AG10803 (cell line): Measurements from ENCODE around the gene EFNA3.

ENCODE experiments used
- DNase-seq: peaks from one replicate; pipeline ENCODE4 v3.0.0; 2010; ENCODE audit warnings: low read depth
- H3K4me3 ChIP-seq: 2 replicates; pipeline ENCODE4 v1.5.1; 2011; ENCODE audit warnings: mild to moderate bottlenecking, low read length, control low read depth
- CTCF ChIP-seq: conservative IDR thresholded peaks from 2 replicates; pipeline ENCODE4 v1.5.1; 2011; ENCODE audit warnings: mild to moderate bottlenecking, low read length, control low read depth, inconsistent platforms

Gene EFNA3

GRCh38 chr1:155128755-155129473 lies 50.3 kb downstream of the EFNA3 start:
- no peak for TF ChIP-seq CTCF
- no peak for DNase-seq
- H3K4me3 ChIP-seq: no peak overlapping the region

- H3K4me3 ChIP-seq: no peak overlapping the region
- TF ChIP-seq CTCF: no peak
- no peak for DNase-seq
Observed at GRCh38 chr1:155130272-155131006, 51.8 kb downstream of the EFNA3 start.

- H3K4me3 ChIP-seq: no peak overlapping the region
- no peak for DNase-seq
- no peak for TF ChIP-seq CTCF
Observed at GRCh38 chr1:155131285-155131684, 52.6 kb downstream of the EFNA3 start.

- no peak for DNase-seq
- TF ChIP-seq CTCF: no peak
- H3K4me3 ChIP-seq: no peak overlapping the region
Observed at GRCh38 chr1:155131856-155132255, 53.2 kb downstream of the EFNA3 start.

- no peak for DNase-seq
- TF ChIP-seq CTCF: no peak
- H3K4me3 ChIP-seq: no peak overlapping the region
Observed at GRCh38 chr1:155133799-155134281, 55.2 kb downstream of the EFNA3 start.

GRCh38 chr1:155134322-155134721 lies 55.7 kb downstream of the EFNA3 start:
- no peak for TF ChIP-seq CTCF
- peak overlapping the region; percentile 97 for H3K4me3 ChIP-seq
- no peak for DNase-seq
